OCI-M2 (cell line): ENCODE measurements around the gene TEDC1.

Experiments used
- DNase-seq: peaks from one replicate; lab custom pipeline; 2025; ENCODE audit not compliant: unreplicated experiment; lab: John Stamatoyannopoulos, UW

The TEDC1 gene, protein sequence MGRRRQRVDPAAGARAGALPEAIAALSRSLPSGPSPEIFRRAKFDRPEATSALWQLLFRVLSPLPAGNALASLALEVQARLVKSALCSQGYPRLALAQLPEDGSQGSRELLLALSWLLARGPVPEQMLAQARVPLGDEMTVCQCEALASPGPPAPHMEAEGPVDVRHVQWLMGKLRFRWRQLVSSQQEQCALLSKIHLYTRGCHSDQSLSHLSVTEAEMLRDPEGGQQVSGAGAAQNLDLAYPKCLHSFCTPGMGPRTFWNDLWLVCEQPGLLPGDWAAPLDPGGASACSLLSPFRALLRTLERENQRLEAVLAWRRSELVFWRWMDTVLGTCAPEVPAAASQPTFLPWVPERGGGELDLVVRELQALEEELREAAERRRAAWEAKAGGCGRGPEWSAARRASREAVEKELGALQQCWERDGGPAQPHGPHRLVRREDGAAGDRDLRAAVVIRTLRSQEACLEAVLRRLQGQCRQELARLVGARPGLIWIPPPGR

DNA sequence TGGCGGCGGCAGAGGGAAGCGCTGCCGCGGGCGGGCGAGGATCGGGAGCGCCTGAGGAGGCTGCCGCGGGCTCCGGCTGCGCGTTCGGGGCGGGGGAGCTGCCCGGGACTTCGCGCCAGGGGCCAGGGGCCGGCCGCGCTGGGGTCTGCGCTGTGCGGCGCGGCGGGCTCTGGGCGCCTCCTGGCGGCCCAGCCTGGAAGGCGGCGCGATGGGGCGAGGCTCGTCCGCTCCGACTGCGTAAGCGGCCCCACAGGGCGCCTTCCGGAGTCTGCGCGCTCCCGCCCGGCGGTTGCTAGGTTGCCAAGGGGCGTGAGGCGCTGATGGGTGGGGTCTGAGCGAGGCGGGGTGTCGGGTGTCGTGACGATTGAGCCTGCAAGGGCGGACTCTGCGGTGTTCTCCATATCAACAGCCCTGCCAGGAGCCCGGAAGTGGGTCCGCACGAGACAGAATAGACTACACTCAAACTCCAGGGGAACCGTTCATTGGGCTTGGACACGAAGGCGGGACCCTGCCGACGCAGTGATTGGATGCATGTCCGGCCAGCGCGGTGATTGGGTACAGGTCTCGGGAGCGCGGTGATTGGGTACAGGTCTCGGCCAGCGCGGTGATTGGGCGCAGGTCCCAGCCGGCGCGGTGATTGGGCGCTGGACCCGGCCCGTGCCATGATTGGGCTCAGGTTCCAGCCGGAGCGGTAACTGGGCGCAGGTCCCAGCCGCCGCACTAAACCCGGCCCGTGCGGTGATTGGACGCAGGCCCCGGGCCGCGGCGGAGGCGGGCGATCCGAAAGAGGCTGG lies at the start of gene TEDC1:
TEDC1 (plus strand) TSS at position 675 of the 794 bp plus-strand sequence. CDS start 130 bp downstream, outside the sequence.
- peak; percentile 97 for DNase-seq

DNA sequence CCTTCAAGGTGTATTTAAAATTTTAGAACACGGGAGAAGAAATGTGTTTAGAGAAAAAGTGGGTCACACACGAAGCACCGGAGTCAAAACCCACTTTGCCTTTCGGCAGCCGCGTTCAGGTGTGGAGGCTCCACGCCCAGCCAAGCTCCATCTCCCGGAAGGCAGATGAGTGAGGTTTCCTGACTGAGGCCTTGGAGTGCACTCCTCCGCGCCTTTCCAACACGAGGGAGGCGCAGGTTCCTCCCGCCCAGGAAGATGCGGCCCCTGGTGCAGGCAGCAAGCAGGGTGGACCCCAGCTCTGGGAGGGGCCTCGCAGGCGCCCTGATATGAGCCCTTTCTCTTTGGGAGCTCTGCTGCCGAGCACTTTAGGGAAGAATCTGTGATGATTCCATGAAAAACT lies 48.9 kb upstream of the TEDC1 start:
- no peak for DNase-seq

DNA sequence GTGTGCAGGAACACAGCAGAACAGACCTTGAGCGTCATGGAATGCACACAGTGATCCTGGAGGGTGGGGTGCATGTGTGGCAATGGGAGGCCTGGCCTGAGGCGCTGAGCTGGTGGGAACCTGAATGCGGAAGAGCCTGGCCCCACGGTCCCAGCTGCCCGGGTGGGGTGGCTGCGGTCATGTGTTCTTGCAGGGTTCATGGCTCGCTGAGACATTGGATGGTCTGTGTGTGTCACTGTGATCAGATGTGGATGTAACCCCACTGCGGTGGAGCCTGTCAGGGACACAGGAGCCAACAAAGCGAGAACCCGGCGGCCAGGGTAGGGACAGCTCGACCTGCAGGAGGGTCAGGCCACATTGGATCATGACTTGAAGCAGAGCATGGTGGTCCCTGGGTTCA lies 48.2 kb upstream of the TEDC1 start:
- no peak for DNase-seq

DNA sequence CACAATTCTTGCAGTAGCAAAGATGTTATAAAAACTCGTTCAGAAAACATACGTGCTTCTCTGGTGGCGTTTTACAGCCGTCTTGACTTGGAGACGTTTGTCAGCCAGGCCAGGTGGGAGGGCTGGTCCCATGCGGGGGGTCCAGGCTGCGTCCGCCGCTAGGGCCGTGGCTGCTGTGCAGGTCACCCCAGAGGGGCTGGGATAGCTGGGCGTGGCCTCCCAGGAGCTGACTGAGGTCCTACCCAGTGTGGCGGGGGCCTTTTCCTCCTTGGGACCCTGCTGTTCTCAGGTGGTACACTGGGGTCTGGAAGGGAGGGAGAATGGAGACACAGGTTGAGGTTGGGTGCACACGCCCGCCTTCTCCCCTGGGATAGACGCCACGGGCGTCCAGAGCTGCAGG lies 46.2 kb upstream of the TEDC1 start:
- no peak for DNase-seq

DNA sequence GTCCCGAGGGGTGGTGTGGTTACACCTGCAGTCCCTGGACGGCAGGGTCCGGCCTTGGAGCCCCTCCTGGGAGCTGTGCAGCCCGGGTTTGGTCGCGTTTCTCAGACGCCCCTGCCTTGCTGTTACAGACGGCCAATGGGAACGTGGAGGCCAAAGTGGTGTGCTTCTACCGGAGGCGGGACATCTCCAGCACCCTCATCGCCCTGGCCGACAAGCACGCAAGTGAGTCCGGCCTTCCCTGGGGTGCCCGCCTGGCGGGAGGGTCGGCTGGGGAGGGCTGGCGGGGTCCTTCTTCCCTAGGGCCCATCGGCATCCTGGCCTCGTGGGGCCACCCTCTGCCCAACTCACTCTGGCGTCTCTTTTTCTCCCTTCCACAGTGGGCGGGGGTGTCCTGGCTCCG lies 45.8 kb upstream of the TEDC1 start:
- no peak for DNase-seq

DNA sequence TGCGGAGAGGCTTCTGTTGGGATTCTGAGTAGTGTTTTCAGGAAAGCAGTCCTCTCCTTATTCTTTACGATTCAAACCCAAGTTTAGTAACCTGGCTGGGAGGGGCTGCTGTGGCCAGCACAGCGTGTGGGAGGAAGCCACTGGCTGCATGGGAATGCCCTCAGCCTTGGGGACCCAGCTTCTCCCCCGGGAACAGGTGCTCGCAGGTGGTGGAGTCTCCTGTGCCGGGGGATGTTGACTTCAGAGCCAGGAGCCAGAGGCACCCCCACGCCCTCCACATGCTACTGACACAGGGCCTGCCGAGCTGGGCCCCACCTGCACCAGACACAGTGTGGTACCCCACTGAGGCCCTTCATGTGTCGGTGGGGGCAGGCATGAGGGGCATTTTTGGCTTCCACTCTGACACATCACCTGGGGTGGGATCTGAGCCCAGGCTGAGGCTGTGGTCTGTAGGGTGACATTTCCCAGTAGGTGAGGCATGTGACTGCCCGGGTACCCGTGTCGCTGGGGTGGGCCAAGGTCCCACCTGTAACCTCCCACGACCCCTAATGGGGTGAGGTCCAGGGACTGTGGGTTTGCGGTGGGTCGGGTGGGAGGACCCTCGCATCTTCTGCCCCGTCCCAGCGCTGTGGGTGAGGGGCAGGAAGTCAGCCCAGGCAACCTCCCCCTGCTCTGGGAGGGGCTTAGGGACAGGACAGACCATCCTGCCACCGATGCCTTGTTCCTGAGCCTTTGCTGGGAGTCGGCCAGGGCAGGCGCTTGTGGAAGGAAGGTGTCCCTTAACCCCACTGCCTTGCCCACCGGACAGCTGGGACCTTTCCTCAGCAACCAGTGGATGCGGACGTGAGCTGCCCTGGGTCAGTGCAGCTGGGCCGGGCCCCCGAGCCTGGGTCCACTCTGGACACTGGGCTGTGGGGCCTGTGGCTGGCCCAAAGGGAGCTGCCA lies 44.9 kb upstream of the TEDC1 start:
- no peak for DNase-seq

DNA sequence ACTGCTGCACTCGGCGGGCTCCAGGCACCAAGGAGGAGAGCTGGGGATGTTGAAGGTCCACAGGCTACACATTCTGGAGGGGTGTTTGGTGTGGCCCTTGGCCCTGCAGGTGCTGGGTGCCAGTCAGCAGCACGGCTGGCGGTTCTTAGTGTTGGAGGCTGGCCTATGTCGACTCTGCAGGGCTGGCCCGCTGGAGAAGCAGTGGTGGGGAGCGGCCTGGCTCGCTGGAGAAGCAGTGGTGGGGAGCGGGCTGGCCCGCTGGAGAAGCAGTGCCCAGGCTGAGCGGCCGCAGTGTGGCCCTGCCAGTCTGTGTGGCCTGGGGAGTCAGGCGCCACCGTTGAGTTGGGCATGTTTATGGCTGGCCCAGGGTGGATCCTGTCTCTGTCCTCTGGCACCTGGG lies 44.1 kb upstream of the TEDC1 start:
- no peak for DNase-seq

DNA sequence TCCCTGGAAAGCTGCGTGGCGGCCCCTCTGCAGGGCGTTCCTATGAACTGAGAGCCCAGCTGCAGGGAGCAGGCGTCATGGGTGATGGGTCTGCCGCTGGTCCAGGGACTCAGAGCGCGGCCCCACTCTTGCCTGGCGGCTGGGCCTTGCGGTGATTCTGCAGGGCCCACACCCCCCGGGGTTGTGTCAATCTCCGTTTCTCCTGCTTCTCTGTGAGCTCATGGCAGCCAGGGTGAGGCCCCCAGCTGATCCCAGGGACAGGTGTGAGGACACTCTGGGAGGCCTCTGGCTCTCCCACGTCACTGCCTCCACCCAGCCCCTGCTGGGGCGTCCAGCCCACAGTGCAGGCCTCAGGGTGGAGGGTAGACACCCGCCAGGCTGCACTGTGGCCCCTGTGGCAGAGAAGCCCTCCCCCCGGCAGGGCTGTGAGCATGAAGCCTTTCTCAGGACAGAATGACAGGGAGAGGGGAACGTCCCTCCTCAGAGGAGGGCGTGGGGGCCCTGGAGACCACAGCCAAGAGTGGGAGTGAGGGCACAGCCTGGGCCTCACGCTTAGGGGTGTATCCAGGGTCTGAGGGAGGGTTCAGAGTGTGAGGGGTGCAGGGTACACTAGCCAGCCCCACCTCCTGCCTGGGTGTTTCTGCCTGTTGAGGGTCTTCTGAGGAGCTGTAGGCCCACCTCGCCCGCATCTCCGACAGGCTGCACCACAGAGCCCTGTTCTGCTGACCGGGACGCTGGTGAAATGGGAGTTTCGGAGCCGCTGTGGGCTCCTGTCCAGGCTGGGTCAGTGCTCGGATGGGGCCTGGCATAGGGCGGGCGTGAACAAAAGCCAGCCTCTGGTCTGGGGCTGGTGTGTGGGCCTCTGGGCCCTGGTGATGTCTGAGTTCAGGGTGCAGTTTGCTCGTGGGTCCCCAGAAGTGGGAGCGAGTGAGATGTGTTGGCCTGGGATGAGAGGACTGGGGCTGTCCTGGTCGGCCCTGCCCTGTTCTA lies 43.1 kb upstream of the TEDC1 start:
- no peak for DNase-seq

DNA sequence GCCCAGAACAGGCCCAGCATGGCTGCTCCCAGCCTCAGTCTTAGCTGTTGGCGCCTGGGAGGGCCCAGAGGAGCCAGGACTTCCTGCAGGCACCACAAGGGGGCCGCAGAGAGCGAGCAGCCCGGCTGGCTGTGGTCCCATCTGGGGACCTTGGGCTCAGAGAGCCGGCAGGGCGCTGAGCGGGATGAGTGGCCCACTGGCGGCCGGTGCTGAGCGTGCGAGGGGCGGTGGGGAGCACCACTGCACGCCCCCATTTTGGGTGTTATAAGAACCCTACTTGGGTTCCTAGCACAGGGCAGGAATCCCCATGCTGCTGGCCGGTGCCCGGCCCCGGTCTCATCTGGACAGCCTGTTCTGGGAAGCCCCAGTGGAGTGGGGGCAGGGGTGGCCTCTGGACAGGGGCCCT lies 42.3 kb upstream of the TEDC1 start:
- DNase-seq = no peak

DNA sequence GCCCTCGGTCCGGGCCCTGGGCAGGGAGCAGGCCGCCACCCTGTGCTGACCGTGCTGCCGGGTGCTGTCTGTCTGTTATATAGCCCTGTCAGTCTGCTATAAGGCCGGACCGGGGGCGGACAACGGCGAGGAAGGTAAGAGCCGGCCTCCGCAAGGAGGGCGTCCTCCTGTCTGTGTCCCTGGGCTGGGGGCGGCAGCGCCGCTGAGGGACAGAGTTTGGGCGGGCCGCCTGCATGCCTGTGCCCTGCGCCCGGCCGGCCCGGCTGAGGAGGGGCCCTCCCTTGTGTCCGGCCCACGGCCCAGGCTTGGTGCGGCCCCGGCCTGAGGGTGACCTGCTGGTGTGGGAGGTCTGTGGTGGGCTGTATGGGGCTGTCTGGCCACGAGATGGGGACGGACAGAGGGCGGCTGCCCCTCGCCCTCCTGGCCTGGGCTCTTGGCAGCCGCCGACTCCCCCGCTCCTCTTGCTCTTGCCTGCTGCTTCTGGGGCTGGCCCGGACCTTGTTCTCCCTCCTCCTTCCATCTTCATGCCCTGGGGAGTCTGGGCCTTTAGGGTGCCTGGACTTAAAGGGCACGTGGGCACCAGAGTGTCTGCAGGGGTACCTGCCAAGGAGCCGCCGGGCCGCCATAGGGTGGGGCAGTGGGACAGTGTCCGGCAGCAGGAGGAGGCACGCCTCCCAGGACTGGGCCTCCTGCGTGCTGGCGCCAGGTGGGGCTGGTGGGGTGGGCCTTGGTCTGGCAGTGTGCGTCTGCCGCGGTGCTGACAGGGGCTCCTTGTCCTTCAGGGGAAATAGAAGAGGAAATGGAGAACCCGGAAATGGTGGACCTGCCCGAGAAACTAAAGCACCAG lies 41.5 kb upstream of the TEDC1 start:
- no peak for DNase-seq

DNA sequence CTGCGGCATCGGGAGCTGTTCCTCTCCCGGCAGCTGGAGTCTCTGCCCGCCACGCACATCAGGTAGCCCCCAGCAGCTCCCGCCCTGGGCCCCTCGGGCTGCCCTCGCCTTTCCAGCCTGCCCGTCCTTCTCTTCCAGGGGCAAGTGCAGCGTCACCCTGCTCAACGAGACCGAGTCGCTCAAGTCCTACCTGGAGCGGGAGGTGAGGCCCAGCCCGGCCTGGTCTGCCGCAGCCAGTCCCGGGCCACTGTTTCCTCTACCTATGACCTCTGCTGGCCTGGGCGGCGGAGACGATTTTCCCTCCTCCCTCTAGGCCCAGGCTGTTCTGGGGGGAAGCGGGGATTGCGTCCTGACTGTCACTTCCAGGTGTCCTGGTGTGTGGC lies 40.9 kb upstream of the TEDC1 start:
- DNase-seq = no peak

DNA sequence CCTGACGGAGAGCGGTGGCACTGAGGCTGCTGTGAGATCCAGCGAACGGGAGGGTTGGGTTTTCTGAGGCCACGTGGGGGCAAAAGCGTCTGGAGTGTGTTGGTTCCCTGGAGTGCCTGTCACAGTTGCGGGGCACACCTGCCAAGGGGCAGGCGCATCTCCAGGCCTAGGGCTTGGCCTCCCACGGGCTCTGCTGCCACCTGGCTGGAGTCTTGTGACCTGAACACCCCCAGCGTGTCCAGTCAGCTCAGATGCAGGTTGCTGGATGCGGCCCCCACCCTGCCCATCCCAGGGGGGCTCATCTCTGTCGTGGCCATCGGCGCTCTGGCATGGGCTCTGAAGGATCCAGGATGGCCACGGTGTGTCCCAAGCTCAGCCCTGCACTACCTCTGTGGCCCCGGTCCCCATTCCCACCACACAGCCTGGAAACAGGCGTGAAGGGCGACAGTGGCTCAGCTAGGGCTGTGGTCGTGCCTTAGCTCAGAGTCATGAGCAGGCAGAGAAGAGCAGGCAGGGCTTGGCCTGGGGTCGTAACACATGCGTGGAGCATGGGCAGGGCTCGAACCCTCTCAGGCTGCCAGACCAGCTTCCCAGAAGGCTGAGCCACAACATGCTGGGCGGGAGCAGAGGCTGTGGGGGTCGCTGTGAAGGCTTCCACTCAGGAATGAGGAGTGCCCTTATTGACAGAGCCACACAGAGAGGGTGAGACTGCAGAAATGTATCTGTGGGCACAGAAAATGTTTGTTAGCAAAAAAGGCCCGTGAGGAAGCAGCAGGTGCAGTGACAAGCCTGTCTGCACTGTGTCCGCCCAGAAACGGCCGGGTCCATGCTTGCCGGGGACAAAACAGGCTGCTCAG lies 40.0 kb upstream of the TEDC1 start:
- no peak for DNase-seq

DNA sequence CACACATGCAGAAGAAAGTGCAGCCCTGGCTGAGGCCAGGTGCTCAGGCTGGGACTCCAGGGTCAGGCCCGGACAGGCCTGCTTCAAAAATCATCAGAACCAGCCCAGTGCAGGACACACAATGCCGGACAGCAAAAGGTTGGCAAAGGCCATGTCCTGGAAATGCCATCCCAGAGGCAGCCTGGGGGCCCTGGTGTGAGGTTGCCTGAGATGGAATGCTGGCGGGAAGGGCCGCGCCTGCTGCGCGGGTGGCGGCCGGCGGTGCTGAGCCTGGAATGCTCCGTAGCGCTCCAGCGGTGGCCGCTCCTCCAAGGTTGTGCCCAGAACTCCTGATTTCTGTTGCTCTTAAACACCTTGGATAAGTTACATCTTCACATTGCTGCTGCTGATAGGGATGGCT lies 38.1 kb upstream of the TEDC1 start:
- no peak for DNase-seq

DNA sequence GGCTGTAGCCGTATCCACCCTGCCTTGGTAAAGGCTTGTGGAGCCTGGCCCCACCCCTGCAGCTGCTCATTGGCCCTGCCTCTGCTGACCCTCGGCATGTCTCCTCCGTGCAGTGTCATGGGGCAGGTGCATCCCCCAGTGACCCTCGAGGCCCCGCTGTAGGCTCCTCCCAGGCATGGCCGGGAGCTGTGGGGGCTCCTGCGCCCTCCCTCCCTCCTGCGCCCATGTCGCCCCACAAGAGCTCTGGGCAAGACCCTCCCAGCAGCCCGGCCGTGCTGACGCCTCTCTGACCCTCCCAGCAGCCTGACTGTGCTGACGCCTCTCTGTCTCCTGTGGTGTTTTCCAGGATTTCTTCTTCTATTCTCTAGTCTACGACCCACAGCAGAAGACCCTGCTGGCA lies 37.2 kb upstream of the TEDC1 start:
- DNase-seq = no peak

DNA sequence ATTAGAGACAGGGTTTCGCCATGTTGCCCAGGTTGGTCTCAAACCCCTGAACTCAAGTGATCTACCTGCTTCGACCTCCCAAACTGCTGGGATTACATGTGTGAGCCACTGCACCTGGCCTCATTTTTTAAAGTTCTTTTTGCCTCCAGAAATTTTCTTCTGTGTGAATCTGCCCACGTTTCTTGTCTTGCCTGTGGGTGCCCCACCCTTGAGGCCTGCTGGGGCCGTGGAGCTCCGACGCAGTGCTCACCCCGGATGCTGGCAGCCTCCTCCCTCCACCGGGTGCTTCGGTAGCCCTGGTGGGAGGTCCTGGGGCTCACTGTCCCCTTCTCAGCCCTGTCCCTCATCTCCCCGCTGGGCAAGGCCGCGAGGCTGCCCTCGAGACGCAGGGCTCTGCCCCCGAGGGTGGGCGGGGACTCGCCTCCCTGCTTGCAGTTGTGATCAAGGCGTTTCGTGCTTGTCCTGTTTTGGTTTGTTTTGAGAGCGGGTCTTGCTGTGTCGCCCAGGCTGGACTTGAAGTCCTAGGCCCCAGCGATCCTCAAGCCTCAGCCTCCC lies 35.9 kb upstream of the TEDC1 start:
- DNase-seq = no peak

DNA sequence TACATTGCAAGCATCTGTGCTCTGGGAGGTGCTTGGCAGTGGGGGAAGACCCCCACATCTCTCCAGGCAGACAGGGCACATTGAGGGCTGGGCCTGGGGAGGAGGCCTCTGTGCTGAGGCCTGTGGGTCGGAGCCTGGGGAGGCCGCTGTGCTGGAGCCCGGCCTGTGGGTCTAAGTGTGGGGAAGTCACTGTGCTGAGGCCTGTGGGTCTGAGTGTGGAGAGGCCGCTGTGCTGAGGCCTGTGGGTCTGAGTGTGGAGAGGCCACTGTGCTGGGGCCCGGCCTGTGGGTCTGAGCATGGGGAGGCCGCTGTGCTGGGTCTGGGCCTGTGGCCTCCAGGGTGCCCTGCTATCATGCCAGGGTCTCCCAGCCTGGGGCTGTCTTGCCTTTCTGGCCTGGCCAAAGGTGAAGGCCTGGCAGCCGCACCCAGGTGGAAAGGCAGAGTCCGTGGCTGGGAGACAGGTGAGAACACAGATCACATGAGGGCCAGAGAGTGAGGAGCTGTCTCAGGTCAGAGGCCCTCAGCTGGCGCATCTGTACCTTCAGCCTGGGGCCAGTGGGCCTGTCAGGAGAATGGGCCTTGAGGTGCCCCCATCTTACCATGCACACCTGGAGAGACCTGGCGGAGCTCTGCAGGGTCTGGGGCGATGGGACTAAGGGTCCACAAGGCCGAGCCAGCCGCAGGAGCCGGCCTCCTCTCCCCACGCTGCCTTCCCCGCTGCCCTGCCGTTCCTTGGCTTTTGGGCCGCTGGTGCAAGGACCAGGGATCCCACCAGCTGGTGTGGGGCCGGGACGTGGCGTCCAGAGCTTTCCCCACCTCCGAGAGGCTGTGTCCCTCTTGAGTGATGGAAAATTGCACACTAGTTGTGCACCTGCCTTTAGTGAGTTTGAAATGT lies 35.0 kb upstream of the TEDC1 start:
- no peak for DNase-seq
